SK-N-MC (cell line): ENCODE measurements around the gene SOS2.
"Not testable (repeated sequence)": the region's sequence is repeated elsewhere in the genome, so short reads cannot be mapped to it uniquely, and the experiment has no call there.

Experiments used
- DNase-seq: peaks from one replicate; pipeline ENCODE4 v3.0.0-alpha.2; 2011; ENCODE audit warnings: low read depth, low spot score
- H3K27ac ChIP-seq: fragments of 200-600 bp; sonication (generic); 2 replicates; pipeline ENCODE4 v1.5.1; 2016; ENCODE audit warnings: mixed run types
- H3K36me3 ChIP-seq: fragments of 200-600 bp; sonication (generic); 2 replicates; pipeline ENCODE4 v1.6.1; 2017; ENCODE audit warnings: antibody characterized with exemption, low read length, mixed read lengths; ENCODE audit not compliant: insufficient read depth
- H3K4me3 ChIP-seq: fragments of 200-600 bp; sonication (generic); 2 replicates; pipeline ENCODE4 v1.5.1; 2016
- H3K9ac ChIP-seq: fragments of 200-600 bp; sonication (generic); 2 replicates; pipeline ENCODE4 v1.8.0; 2017; ENCODE audit warnings: mixed run types, mixed read lengths; ENCODE audit not compliant: insufficient read length
- H3K9me3 ChIP-seq: fragments of 200-600 bp; sonication (generic); 2 replicates; pipeline ENCODE4 v1.6.1; 2017; ENCODE audit warnings: low read depth, mild to moderate bottlenecking, antibody characterized with exemption, low read length, moderate library complexity, mixed read lengths
- EZH2 ChIP-seq: fragments of 200-600 bp; sonication (generic); IDR thresholded peaks from one replicate; pipeline ENCODE4 v1.6.1; 2017; ENCODE audit warnings: antibody characterized with exemption
- FOXP2 ChIP-seq: optimal IDR thresholded peaks from 2 replicates; pipeline ENCODE3; 2011; ENCODE audit warnings: mild to moderate bottlenecking, moderate library complexity; ENCODE audit not compliant: insufficient read depth; ENCODE audit errors: extremely low read length, control extremely low read depth
- POLR2AphosphoS5 ChIP-seq: IDR thresholded peaks from 2 replicates; pipeline ENCODE4 v1.6.1; 2012; ENCODE audit warnings: mild to moderate bottlenecking, low read depth, low read length, borderline replicate concordance

SOS2 gene

GRCh38 chr14:50171895-50172294 is 59.5 kb downstream of the SOS2 start:
- H3K36me3 ChIP-seq = no peaks in the 10 kb centered on the region
- no peak for DNase-seq
- no peak overlapping the region for H3K9ac ChIP-seq
- no peak overlapping the region for H3K4me3 ChIP-seq
- peak overlapping the region; percentile 6; the same call in 1 of the 2 replicates for H3K27ac ChIP-seq
- TF ChIP-seq FOXP2 (no peak), POLR2AphosphoS5 (no peak), EZH2 (no peak)
- no peaks in the 10 kb centered on the region for H3K9me3 ChIP-seq

GRCh38 chr14:50167381-50167780 is 64.0 kb downstream of the SOS2 start:
- not testable (repeated sequence) for H3K36me3 ChIP-seq, DNase-seq, H3K9me3 ChIP-seq, H3K27ac ChIP-seq, H3K4me3 ChIP-seq, H3K9ac ChIP-seq

- Histone ChIP-seq H3K4me3 (no peak overlapping the region), H3K27ac (no peak overlapping the region), H3K36me3 (peaks cover 22% of the 10 kb centered on the region), H3K9me3 (no peaks in the 10 kb centered on the region), H3K9ac (no peak overlapping the region)
- TF ChIP-seq FOXP2 = no peak
- TF ChIP-seq POLR2AphosphoS5 = no peak
- no peak for TF ChIP-seq EZH2
- no peak for DNase-seq
Observed at GRCh38 chr14:50156111-50156510, 75.3 kb downstream of the SOS2 start.

- DNase-seq = no peak
- TF ChIP-seq POLR2AphosphoS5 = no peak
- TF ChIP-seq FOXP2 = no peak
- TF ChIP-seq EZH2 = no peak
- Histone ChIP-seq H3K27ac (no peak overlapping the region), H3K9ac (no peak overlapping the region), H3K4me3 (no peak overlapping the region), H3K9me3 (no peaks in the 10 kb centered on the region), H3K36me3 (peaks cover 4% of the 10 kb centered on the region)
Observed at GRCh38 chr14:50148799-50149198, 82.6 kb downstream of the SOS2 start.

- H3K27ac ChIP-seq = peak overlapping the region; percentile 5; the same call in 1 of the 2 replicates
- H3K9me3 ChIP-seq = no peaks in the 10 kb centered on the region
- TF ChIP-seq POLR2AphosphoS5 = no peak
- no peak for TF ChIP-seq EZH2
- no peak for TF ChIP-seq FOXP2
- H3K4me3 ChIP-seq = peak overlapping the region; percentile 39; the same call in 1 of the 2 replicates
- H3K36me3 ChIP-seq = no peaks in the 10 kb centered on the region; the same call in 1 of the 2 replicates
- H3K9ac ChIP-seq = no peak overlapping the region
- DNase-seq = peak; percentile 61
Observed at GRCh38 chr14:50139192-50139591, 92.2 kb downstream of the SOS2 start.

GRCh38 chr14:50127802-50128201 is 103.6 kb downstream of the SOS2 start:
- no peak overlapping the region for H3K9ac ChIP-seq
- no peak overlapping the region for H3K27ac ChIP-seq
- no peaks in the 10 kb centered on the region for H3K9me3 ChIP-seq
- no peak for DNase-seq
- peaks cover 16% of the 10 kb centered on the region for H3K36me3 ChIP-seq
- no peak overlapping the region for H3K4me3 ChIP-seq
- no peak for TF ChIP-seq EZH2

- DNase-seq = no peak
- Histone ChIP-seq H3K9me3 (no peaks in the 10 kb centered on the region), H3K4me3 (no peak overlapping the region), H3K27ac (no peak overlapping the region), H3K9ac (no peak overlapping the region), H3K36me3 (peaks cover 2% of the 10 kb centered on the region)
- TF ChIP-seq FOXP2 = no peak
- no peak for TF ChIP-seq EZH2
- no peak for TF ChIP-seq POLR2AphosphoS5
Observed at GRCh38 chr14:50123062-50123461, 108.3 kb downstream of the SOS2 start.

DNA sequence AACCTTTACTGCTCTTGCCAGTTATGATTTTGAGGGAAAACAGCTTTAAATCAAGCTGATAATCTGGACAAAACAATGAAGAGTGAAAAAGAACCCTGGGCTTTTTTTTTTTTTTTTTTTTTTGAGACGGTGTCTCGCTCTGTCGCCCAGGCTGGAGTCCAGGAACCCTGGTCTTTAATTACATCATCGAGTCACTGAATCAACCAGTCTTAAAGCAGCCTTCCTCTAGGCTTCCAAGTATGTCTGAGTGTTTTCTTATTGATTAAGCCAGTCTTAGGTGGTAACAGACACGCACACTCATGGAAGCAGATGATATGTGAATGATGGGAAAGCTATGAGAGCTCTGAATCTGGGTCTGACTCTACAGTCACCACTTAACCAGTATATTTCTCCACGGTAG is 109.1 kb downstream of the SOS2 start:
- Histone ChIP-seq H3K9ac (no peak overlapping the region), H3K9me3 (no peaks in the 10 kb centered on the region), H3K4me3 (no peak overlapping the region), H3K36me3 (peaks cover 2% of the 10 kb centered on the region), H3K27ac (no peak overlapping the region)
- no peak for DNase-seq
- TF ChIP-seq FOXP2 = no peak
- no peak for TF ChIP-seq POLR2AphosphoS5
- no peak for TF ChIP-seq EZH2

GRCh38 chr14:50121486-50121885 is 109.9 kb downstream of the SOS2 start:
- Histone ChIP-seq H3K27ac (no peak overlapping the region), H3K9me3 (no peaks in the 10 kb centered on the region), H3K36me3 (peaks cover 2% of the 10 kb centered on the region), H3K4me3 (no peak overlapping the region), H3K9ac (no peak overlapping the region)
- TF ChIP-seq POLR2AphosphoS5 (no peak), EZH2 (no peak), FOXP2 (no peak)
- DNase-seq = no peak
